ENCODE results near the gene KCNJ16. TPM values are rescaled to one million over a fixed set of nuclear protein-coding genes. Genes with fewer than 3 reads are reported as not detected.

The KCNJ16 gene
- total and polyA plus RNA-seq, 8 donors: 20.5 to 65.2 (median 28.4) TPM

DNA sequence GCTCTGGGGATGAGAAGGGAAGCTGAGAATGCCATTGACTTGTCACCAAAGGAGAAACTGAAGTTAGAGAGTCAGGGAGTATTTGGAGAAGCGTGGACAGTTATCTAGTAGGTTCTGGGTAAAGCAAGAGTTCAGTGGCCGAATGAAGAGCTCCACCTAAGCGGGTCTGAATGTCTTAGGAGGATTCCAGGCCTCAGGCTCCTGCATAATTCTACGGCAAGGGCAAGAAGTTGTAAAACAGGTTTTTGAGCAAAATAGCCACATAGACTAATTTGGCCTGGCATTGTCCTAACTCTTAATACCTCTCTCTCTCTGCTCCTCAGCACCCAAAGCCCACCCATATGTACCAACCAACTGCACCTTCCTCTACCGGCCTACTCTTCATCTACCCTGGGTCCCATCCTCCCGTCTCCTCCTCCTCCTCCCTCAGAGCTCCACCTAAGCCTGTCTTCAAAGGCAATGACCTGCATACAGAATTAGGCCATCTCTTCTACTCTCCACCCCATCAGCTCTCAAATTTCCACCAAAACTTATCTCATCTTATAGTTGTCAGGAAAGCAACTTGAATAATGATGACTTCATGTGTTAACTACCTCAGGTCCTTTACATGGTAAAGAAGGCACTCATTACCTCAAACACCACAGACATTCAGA lies 52.3 kb downstream of the KCNJ16 start:
- Histone ChIP-seq H3K36me3 (no peaks in the 10 kb centered on the region), H3K27ac (no peak overlapping the region), H3K4me3 (no peak overlapping the region), H3K9me3 (no peaks in the 10 kb centered on the region), H3K4me1 (no peaks in the 10 kb centered on the region), H3K27me3 (no peaks in the 10 kb centered on the region)
- ATAC-seq (peak in 1 of 4 donors; percentile 15), DNase-seq (no peak), FAIRE-seq (no peak)
- TF ChIP-seq, protein P1, sequence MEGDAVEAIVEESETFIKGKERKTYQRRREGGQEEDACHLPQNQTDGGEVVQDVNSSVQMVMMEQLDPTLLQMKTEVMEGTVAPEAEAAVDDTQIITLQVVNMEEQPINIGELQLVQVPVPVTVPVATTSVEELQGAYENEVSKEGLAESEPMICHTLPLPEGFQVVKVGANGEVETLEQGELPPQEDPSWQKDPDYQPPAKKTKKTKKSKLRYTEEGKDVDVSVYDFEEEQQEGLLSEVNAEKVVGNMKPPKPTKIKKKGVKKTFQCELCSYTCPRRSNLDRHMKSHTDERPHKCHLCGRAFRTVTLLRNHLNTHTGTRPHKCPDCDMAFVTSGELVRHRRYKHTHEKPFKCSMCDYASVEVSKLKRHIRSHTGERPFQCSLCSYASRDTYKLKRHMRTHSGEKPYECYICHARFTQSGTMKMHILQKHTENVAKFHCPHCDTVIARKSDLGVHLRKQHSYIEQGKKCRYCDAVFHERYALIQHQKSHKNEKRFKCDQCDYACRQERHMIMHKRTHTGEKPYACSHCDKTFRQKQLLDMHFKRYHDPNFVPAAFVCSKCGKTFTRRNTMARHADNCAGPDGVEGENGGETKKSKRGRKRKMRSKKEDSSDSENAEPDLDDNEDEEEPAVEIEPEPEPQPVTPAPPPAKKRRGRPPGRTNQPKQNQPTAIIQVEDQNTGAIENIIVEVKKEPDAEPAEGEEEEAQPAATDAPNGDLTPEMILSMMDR (IDR thresholded peaks at IDR 0.05): no peak
- 76 to 84% methylated on average over 6 of the region's 6 CpGs for WGBS, 2 donors
- intact Hi-C loops (cut with DNase I): no loop called here

DNA sequence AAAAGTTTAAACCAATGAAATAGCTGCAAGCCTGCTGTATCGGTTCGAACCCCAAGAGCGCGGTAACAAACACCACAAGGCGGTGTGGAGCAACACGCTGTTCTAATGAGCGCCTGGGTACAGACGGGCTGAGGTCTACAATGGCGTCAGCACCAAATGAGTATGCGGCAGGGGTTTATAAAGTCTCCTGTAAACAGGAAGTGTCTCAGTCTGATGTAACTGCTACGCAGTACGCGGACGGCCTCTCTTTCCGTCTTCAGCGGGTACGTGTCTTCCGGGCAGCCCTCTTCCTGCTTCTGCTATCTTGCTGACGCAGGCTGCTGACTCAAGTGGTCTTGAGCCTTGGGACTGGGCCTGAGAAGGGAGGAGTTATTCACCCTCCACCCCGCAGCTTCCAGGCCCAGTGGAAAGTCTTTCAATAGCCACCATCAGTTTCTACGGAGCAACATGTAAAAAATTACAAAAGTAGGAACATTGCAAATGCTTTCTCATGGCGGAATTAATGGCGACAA lies 53.8 kb downstream of the KCNJ16 start:
- DNase-seq: no peak
- no peaks in the 10 kb centered on the region for H3K4me1 ChIP-seq
- TF ChIP-seq, protein P1 (IDR thresholded peaks at IDR 0.05): no peak
- H3K27ac ChIP-seq: no peak overlapping the region
- H3K36me3 ChIP-seq: peaks cover 0 to 8% (median 0%) of the 10 kb centered on the region in 3 donors
- no peak overlapping the region for H3K4me3 ChIP-seq
- no peaks in the 10 kb centered on the region for H3K9me3 ChIP-seq
- ATAC-seq: no peak
- WGBS, 2 donors: 95% methylated on average over 23 of the region's 23 CpGs
- intact Hi-C loops (cut with DNase I): no loop called here
- no peaks in the 10 kb centered on the region for H3K27me3 ChIP-seq
- no peak for FAIRE-seq

DNA sequence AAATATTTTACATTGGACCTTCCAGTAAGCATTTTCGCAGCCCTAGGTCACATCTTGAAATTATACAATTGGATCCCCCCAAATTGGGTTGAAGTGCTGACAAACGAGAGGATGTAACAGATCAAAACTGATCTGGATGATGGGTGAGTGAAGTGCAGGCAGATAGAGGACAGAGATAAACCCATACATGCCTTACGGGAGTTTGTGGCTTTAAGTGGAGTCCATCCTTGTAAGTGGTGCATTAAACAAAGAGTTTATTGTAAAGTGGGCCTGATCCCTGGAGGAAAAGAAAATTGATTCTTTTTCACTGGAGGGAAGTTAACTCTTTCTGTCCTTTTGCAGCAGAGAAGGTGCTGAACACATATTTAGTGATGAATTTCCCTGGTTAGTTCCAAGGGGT lies 55.3 kb downstream of the KCNJ16 start:
- no peak for DNase-seq
- no peaks in the 10 kb centered on the region for H3K27me3 ChIP-seq
- H3K4me1 ChIP-seq: no peaks in the 10 kb centered on the region
- no peak overlapping the region for H3K4me3 ChIP-seq
- FAIRE-seq: no peak
- no peak overlapping the region for H3K27ac ChIP-seq
- whole genome bisulfite sequencing, 2 donors: 57 to 69% methylated on average over 3 of the region's 3 CpGs
- peaks cover 0 to 8% (median 0%) of the 10 kb centered on the region in 3 donors for H3K36me3 ChIP-seq
- H3K9me3 ChIP-seq: no peaks in the 10 kb centered on the region
- intact Hi-C loops (cut with DNase I): no loop called here
- no peak for ATAC-seq
- TF ChIP-seq, protein P1 (IDR thresholded peaks at IDR 0.05): no peak

DNA sequence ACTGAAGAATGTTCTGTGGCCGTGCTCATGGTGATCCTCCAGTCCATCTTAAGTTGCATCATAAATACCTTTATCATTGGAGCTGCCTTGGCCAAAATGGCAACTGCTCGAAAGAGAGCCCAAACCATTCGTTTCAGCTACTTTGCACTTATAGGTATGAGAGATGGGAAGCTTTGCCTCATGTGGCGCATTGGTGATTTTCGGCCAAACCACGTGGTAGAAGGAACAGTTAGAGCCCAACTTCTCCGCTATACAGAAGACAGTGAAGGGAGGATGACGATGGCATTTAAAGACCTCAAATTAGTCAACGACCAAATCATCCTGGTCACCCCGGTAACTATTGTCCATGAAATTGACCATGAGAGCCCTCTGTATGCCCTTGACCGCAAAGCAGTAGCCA lies 57.5 kb downstream of the KCNJ16 start:
- Histone ChIP-seq H3K4me3 (no peak overlapping the region), H3K27me3 (no peaks in the 10 kb centered on the region), H3K4me1 (peaks cover 0 to 7% (median 0%) of the 10 kb centered on the region in 3 donors), H3K27ac (no peak overlapping the region), H3K9me3 (no peaks in the 10 kb centered on the region), H3K36me3 (peaks cover 0 to 8% (median 0%) of the 10 kb centered on the region in 3 donors)
- TF ChIP-seq, protein P1 (IDR thresholded peaks at IDR 0.05): no peak
- DNase-seq (no peak), ATAC-seq (no peak), FAIRE-seq (no peak)
- 92 to 95% methylated on average over 11 of the region's 11 CpGs for WGBS, 2 donors
- intact Hi-C loops (cut with DNase I): no loop called here

DNA sequence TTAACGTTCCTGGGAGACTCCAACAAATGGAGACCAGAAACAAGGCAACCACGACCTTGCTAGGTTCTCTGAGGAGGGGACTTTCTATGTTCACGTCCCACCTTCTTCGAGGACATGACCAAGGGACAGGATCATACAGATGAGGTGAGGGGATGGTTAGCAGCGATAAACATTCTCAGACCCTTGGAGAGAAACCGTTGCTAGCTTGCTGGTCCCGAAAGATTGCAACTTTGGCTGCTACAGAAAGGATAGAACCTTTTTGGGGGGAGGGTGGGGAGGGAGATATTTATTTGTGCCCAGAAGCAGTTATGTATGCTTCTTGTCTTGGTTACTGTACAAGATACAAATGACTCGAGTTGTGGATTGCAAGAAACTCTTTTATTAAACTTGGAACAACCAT lies 59.0 kb downstream of the KCNJ16 start:
- intact Hi-C loops (cut with DNase I): no loop called here
- TF ChIP-seq, protein P1 (IDR thresholded peaks at IDR 0.05): no peak
- DNase-seq: no peak
- peaks cover 0 to 8% (median 0%) of the 10 kb centered on the region in 3 donors for H3K36me3 ChIP-seq
- peaks cover 0 to 17% (median 5%) of the 10 kb centered on the region in 3 donors for H3K4me1 ChIP-seq
- H3K27me3 ChIP-seq: no peaks in the 10 kb centered on the region
- H3K4me3 ChIP-seq: no peak overlapping the region
- FAIRE-seq: no peak
- WGBS, 2 donors: 73 to 79% methylated on average over 8 of the region's 8 CpGs
- no peaks in the 10 kb centered on the region for H3K9me3 ChIP-seq
- ATAC-seq: no peak
- H3K27ac ChIP-seq: no peak overlapping the region
